Fibroblast of skin of abdomen (primary cell): Measurements from ENCODE around the gene ARMS2.

Experiments used
- DNase-seq: peaks from one replicate; pipeline ENCODE4 v3.0.0-alpha.2; 2013

ARMS2 gene

GRCh38 chr10:122494833-122495232 is 40.4 kb downstream of the ARMS2 start:
- peak; percentile 82 for DNase-seq

- DNase-seq: peak; percentile 90
Measured at GRCh38 chr10:122495406-122496340, 41.2 kb downstream of the ARMS2 start.

- DNase-seq: no peak
Measured at GRCh38 chr10:122497241-122497640, 42.8 kb downstream of the ARMS2 start.

GRCh38 chr10:122498521-122498920 is 44.1 kb downstream of the ARMS2 start:
- DNase-seq: no peak

- no peak for DNase-seq
Measured at GRCh38 chr10:122499012-122499411, 44.6 kb downstream of the ARMS2 start.

GRCh38 chr10:122499491-122499941 is 45.1 kb downstream of the ARMS2 start:
- DNase-seq: peak; percentile 74

- no peak for DNase-seq
Measured at GRCh38 chr10:122500194-122500593, 45.7 kb downstream of the ARMS2 start.

- DNase-seq: no peak
Measured at GRCh38 chr10:122500726-122501125, 46.3 kb downstream of the ARMS2 start.

GRCh38 chr10:122503012-122503411 is 48.6 kb downstream of the ARMS2 start:
- DNase-seq: peak; percentile 68

- DNase-seq: no peak
Measured at GRCh38 chr10:122503886-122504609, 49.6 kb downstream of the ARMS2 start.

- peak; percentile 90 for DNase-seq
Measured at GRCh38 chr10:122504610-122504950, 50.1 kb downstream of the ARMS2 start.

- no peak for DNase-seq
Measured at GRCh38 chr10:122505011-122505410, 50.6 kb downstream of the ARMS2 start.

GRCh38 chr10:122505885-122506645 is 51.6 kb downstream of the ARMS2 start:
- DNase-seq: no peak
